WI38 (cell line): ENCODE results near the gene MCCC2.
"Not testable (repeated sequence)": the region's sequence is repeated elsewhere in the genome, so short reads cannot be mapped to it uniquely, and the experiment has no call there.

Source experiments
- H3K4me3 ChIP-seq: 2 replicates; pipeline ENCODE4 v1.5.1; 2011; ENCODE audit warnings: low read depth, mild to moderate bottlenecking, control low read depth, low read length
- TF ChIP-seq, protein P1 (sequence below): IDR thresholded peaks from 2 replicates; pipeline ENCODE4 v1.5.1; 2012; ENCODE audit warnings: low read depth, mild to moderate bottlenecking, control low read depth, low read length

The MCCC2 gene

DNA sequence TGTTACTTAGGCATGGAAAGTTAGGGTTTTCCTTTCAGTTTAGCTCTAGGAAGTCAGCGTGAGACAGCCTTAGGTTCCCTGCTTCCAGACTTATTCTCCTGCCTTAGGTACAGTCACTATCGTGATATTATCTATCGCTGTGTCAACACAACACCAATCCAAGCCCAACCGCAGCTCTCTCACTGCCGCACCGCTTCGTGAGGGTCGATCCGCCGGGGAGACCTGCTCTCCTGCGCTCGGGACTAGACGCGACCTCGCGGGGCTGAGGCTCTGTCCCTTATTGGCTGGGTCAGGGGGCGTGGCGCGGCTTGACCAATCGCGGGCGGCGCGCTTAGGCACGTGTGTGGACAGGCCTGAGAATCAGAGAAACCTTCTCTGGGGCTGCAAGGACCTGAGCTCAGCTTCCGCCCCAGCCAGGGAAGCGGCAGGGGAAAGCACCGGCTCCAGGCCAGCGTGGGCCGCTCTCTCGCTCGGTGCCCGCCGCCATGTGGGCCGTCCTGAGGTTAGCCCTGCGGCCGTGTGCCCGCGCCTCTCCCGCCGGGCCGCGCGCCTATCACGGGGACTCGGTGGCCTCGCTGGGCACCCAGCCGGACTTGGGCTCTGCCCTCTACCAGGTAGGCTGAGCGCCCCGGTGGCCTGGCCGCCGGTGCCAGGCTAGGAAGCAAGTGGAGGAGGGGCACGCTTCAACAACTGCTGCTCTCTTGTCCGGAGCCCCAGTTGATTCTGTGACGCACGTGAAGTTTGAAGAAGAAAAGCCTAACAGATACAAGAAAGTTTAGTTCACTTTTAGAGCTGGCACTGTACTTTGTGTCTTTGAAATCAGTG, at the start of gene MCCC2:
MCCC2 (plus strand) TSS at position 400 of the 825 bp plus-strand sequence; CDS start at position 486, 86 bp downstream.
- H3K4me3 ChIP-seq: peak within 1 kb of the TSS; percentile 65
- TF ChIP-seq, protein P1, sequence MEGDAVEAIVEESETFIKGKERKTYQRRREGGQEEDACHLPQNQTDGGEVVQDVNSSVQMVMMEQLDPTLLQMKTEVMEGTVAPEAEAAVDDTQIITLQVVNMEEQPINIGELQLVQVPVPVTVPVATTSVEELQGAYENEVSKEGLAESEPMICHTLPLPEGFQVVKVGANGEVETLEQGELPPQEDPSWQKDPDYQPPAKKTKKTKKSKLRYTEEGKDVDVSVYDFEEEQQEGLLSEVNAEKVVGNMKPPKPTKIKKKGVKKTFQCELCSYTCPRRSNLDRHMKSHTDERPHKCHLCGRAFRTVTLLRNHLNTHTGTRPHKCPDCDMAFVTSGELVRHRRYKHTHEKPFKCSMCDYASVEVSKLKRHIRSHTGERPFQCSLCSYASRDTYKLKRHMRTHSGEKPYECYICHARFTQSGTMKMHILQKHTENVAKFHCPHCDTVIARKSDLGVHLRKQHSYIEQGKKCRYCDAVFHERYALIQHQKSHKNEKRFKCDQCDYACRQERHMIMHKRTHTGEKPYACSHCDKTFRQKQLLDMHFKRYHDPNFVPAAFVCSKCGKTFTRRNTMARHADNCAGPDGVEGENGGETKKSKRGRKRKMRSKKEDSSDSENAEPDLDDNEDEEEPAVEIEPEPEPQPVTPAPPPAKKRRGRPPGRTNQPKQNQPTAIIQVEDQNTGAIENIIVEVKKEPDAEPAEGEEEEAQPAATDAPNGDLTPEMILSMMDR: no peak

DNA sequence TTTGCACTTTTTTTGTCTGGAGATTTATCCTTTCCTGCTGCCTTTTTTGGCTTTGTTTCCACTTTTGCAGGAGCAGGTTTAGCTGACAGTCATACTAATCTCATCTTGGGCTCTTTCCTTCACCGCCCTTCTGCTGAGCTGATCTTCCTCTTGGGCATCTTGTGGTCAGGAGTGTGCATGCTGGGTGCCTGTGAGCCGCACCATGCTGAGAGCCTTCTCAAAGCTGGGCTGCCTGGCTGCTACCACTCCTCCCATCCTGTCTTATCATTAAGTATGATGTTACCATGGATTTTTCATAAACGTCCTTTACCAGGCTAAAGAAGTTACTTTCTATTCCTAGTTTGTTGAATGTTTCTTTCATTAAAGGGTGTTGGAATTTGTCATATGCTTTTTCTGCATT, 49.5 kb upstream of the MCCC2 start:
- TF ChIP-seq, protein P1: no peak
- H3K4me3 ChIP-seq: no peak overlapping the region

DNA sequence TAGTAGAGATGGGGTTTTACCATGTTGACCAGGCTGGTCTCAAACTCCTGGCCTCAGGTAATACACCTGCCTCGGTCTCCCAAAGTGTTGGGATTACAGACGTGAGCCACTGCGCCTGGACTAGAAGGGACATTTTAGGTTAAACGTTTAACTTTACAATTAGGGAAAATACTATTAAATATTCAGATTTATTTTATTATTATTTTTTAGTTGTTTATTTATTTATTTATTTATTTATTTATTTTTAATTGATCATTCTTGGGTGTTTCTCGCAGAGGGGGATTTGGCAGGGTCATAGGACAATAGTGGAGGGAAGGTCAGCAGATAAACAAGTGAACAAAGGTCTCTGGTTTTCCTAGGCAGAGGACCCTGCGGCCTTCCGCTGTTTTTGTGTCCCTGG, 36.3 kb upstream of the MCCC2 start:
- not testable (repeated sequence) for H3K4me3 ChIP-seq

DNA sequence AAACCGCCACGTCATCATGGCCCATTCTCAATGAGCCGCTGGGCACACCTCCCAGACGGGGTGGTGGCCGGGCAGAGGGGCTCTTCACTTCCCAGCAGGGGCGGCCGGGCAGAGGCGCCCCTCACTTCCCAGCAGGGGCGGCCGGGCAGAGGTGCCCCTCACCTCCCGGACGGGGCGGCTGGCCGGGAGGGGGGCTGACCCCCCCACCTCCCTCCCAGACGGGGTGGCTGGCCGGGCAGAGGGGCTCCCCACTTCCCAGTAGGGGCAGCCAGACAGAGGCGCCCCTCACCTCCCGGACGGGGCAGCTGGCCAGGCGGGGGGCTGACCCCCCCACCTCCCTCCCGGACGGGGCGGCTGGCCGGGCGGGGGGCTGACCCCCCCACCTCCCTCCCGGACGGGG, 35.6 kb upstream of the MCCC2 start:
- not testable (repeated sequence) for H3K4me3 ChIP-seq

DNA sequence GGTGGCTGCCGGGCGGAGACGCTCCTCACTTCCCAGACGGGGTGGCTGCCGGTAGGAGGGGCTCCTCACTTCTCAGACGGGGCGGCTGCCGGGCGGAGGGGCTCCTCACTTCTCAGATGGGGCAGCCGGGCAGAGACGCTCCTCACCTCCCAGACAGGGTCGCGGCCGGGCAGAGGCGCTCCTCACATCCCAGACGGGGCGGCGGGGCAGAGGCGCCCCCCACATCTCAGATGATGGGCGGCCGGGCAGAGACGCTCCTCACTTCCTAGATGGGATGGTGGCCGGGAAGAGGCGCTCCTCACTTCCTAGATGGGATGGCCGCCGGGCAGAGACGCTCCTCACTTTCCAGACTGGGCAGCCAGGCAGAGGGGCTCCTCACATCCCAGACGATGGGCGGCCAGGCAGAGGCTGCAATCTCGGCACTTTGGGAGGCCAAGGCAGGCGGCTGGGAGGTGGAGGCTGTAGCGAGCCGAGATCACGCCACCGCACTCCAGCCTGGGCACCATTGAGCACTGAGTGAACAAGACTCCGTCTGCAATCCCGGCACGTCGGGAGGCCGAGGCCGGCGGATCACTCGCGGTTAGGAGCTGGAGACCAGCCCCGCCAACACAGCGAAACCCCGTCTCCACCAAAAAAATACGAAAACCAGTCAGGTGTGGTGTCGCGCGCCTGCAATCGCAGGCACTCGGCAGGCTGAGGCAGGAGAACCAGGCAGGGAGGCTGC, 35.0 kb upstream of the MCCC2 start:
- not testable (repeated sequence) for H3K4me3 ChIP-seq

DNA sequence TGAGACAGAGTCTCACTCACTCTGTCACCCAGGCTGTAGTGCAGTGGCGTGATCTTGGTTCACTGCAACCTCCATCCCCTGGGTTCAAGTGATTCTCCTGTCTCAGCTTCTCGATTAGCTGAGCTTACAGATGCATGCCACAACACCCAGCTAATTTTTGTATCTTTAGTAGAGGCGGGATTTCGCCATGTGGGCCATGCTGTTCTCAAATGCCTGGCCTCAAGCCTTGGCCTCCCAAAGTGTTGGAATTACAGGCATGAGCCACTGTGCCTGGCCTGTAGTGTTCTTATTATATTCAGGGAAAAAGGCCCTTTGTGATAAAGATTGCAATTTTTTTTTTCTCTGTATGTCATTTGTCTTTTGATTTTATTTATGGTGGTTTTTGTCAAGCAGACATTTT, 24.0 kb upstream of the MCCC2 start:
- TF ChIP-seq, protein P1: no peak
- no peak overlapping the region for H3K4me3 ChIP-seq

DNA sequence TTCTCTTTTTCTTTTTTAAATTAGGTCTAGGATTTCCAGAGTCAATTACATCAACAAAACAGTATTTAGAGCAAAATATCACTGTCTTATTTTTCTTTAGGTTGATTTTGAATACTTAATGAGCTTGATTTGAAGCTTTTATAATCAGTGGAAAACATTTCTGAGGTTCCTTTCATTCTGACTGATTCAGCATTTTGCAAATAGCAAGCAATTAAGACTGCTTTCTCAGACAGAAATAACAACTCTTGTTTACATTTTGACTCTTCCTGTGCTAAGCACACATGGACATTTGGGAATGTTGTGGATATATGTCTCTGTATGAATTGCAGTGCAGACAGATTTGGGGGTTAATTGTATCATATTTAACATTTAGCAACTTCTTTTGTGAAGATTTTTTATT, 22.2 kb upstream of the MCCC2 start:
- TF ChIP-seq, protein P1: no peak
- no peak overlapping the region for H3K4me3 ChIP-seq

DNA sequence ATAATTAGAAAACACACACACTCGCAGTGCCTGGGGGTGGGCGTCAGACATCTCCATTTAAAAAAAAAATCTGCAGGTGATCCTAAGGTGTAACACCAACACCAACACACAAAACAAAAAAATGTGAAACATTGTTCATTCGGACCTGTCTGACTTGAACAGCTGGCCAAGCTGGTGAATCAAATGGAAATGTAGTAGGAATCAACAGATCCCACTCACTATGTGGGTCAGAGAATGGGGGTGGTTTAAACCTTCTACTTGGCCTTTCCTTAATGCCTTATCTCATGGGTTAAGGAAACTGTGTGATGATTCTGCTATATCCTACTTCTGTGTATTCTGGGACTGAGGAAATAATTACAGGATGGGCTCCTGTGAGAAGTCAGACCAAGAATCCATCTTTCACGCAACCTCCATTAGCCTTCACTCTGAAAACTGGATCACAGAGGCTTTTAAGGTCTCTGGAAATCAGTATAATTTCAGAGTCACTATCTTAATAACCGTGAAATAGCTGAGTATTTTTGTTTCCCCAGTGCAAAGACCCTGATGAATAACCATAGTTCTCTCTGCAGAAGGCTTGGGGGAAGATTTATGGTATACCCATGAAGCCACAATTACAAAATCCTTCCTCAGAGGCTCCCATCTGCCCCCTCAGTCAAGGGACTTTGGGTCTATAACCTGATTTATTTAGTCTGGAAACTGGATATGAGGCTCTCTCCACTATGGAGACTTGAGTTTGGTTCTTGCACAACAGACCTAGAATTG, 17.2 kb upstream of the MCCC2 start:
- H3K4me3 ChIP-seq: no peak overlapping the region
- TF ChIP-seq, protein P1: no peak

DNA sequence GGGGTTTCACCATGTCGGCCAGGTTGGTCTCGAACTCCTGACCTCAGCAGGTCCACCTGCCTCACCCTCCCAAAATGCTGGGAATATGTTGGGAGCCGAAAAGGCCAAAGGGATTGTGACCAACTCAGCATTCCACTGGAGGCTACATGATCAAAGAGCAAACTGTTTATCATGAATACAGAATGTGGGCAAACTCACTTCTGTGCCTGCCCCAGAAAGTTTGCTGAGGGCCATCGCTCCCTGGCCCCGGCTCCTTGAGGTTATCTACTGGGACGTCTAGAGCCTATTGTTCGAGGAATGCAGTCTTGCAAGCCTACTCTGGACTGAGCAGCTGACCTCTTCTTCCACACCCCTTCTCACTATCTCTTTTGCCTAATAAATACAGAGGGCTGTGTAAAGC, 15.3 kb upstream of the MCCC2 start:
- not testable (repeated sequence) for H3K4me3 ChIP-seq
